MM.1S (cell line): Measurements from ENCODE around the gene BTBD9.

Source experiments
- DNase-seq: peaks from one replicate; pipeline ENCODE4 v3.0.0-alpha.2; 2015
- H2AFZ ChIP-seq: fragments of 300-600 bp; sonication (generic); 2 replicates; pipeline ENCODE4 v1.6.0; 2016; ENCODE audit warnings: antibody characterized with exemption, low read length
- H3F3A ChIP-seq: fragments of 300-600 bp; sonication (generic); 2 replicates; pipeline ENCODE4 v1.6.1; 2016; ENCODE audit warnings: mild to moderate bottlenecking, antibody characterized with exemption, low read length, moderate library complexity, mixed read lengths; ENCODE audit not compliant: insufficient read depth
- H3K27ac ChIP-seq: fragments of 300-600 bp; sonication (generic); 2 replicates; pipeline ENCODE4 v1.5.1; 2016; ENCODE audit warnings: mild to moderate bottlenecking, low read length
- H3K27me3 ChIP-seq: fragments of 300-600 bp; sonication (generic); replicated peaks from 2 replicates; pipeline ENCODE4 v1.6.0; 2016; ENCODE audit warnings: low read length; ENCODE audit not compliant: insufficient read depth
- H3K36me3 ChIP-seq: fragments of 300-600 bp; sonication (generic); replicated peaks from 2 replicates; pipeline ENCODE4 v1.6.1; 2016; ENCODE audit warnings: mild to moderate bottlenecking, low read length, mixed read lengths; ENCODE audit not compliant: insufficient read depth
- H3K4me1 ChIP-seq: fragments of 300-600 bp; sonication (generic); 2 replicates; pipeline ENCODE4 v1.6.1; 2016; ENCODE audit warnings: low read length, mixed read lengths
- H3K4me2 ChIP-seq: fragments of 300-600 bp; sonication (generic); 2 replicates; pipeline ENCODE4 v1.6.0; 2016; ENCODE audit warnings: low read depth, low read length
- H3K4me3 ChIP-seq: fragments of 300-600 bp; sonication (generic); 2 replicates; pipeline ENCODE4 v1.5.1; 2016; ENCODE audit warnings: low read length, mixed read lengths
- H3K79me2 ChIP-seq: fragments of 300-600 bp; sonication (generic); 2 replicates; pipeline ENCODE4 v1.6.1; 2016; ENCODE audit warnings: mixed run types, low read length, mixed read lengths
- H3K9ac ChIP-seq: fragments of 300-600 bp; sonication (generic); 2 replicates; pipeline ENCODE4 v1.6.1; 2016; ENCODE audit warnings: low read length, mixed read lengths
- H3K9me2 ChIP-seq: fragments of 300-600 bp; sonication (generic); replicated peaks from 2 replicates; pipeline ENCODE4 v1.6.1; 2016; ENCODE audit warnings: mild to moderate bottlenecking, low read length, mixed read lengths; ENCODE audit not compliant: insufficient read depth
- H3K9me3 ChIP-seq: fragments of 300-600 bp; sonication (generic); replicated peaks from 2 replicates; pipeline ENCODE4 v1.6.1; 2016; ENCODE audit warnings: mild to moderate bottlenecking, low read length, mixed read lengths; ENCODE audit not compliant: insufficient read depth
- H4K20me1 ChIP-seq: fragments of 300-600 bp; sonication (generic); 2 replicates; pipeline ENCODE4 v1.6.1; 2016; ENCODE audit warnings: mild to moderate bottlenecking, low read length, moderate library complexity, mixed read lengths; ENCODE audit not compliant: insufficient read depth
- CTCF ChIP-seq: fragments of 300-600 bp; sonication (generic); IDR thresholded peaks from 2 replicates; pipeline ENCODE4 v1.5.1; 2016; ENCODE audit warnings: antibody characterized with exemption, low read length, mixed read lengths
- EZH2 ChIP-seq: fragments of 300-600 bp; sonication (generic); optimal IDR thresholded peaks from 2 replicates; pipeline ENCODE3; 2017; ENCODE audit warnings: low read depth, mild to moderate bottlenecking, antibody characterized with exemption, low read length, mixed read lengths
- EZH2phosphoT487 ChIP-seq: fragments of 300-600 bp; sonication (generic); IDR thresholded peaks from 2 replicates; pipeline ENCODE4 v1.6.1; 2018; ENCODE audit warnings: antibody characterized with exemption, low read length

BTBD9 gene

GRCh38 chr6:38174806-38175495 is 464.8 kb downstream of the BTBD9 start:
- Histone ChIP-seq H4K20me1 (no peaks in the 10 kb centered on the region), H3K4me3 (no peak overlapping the region), H3K79me2 (no peaks in the 10 kb centered on the region), H3K27me3 (no peaks in the 10 kb centered on the region), H3K9me3 (no peaks in the 10 kb centered on the region), H3K36me3 (no peaks in the 10 kb centered on the region), H2AFZ (no peak overlapping the region), H3K9ac (no peak overlapping the region), H3K4me1 (no peaks in the 10 kb centered on the region), H3K4me2 (no peak overlapping the region), H3K9me2 (no peaks in the 10 kb centered on the region), H3F3A (no peaks in the 10 kb centered on the region), H3K27ac (no peak overlapping the region)
- TF ChIP-seq CTCF = no peak
- TF ChIP-seq EZH2phosphoT487 = no peak
- no peak for TF ChIP-seq EZH2
- no peak for DNase-seq

GRCh38 chr6:38174315-38174714 is 465.4 kb downstream of the BTBD9 start:
- no peak for DNase-seq
- Histone ChIP-seq H3K27me3 (no peaks in the 10 kb centered on the region), H3K79me2 (no peaks in the 10 kb centered on the region), H3K4me2 (no peak overlapping the region), H3F3A (no peaks in the 10 kb centered on the region), H3K36me3 (no peaks in the 10 kb centered on the region), H3K4me1 (no peaks in the 10 kb centered on the region), H3K4me3 (no peak overlapping the region), H2AFZ (no peak overlapping the region), H3K9me3 (no peaks in the 10 kb centered on the region), H3K27ac (no peak overlapping the region), H4K20me1 (no peaks in the 10 kb centered on the region), H3K9ac (no peak overlapping the region), H3K9me2 (no peaks in the 10 kb centered on the region)
- TF ChIP-seq EZH2phosphoT487 (no peak), CTCF (no peak), EZH2 (no peak)

- Histone ChIP-seq H3F3A (no peaks in the 10 kb centered on the region), H3K9me3 (no peaks in the 10 kb centered on the region), H2AFZ (no peak overlapping the region), H3K27ac (no peak overlapping the region), H3K36me3 (no peaks in the 10 kb centered on the region), H3K79me2 (no peaks in the 10 kb centered on the region), H3K4me1 (no peaks in the 10 kb centered on the region), H3K9me2 (no peaks in the 10 kb centered on the region), H4K20me1 (no peaks in the 10 kb centered on the region), H3K27me3 (no peaks in the 10 kb centered on the region), H3K9ac (no peak overlapping the region), H3K4me3 (no peak overlapping the region), H3K4me2 (no peak overlapping the region)
- DNase-seq = no peak
- TF ChIP-seq EZH2 = no peak
- no peak for TF ChIP-seq EZH2phosphoT487
- no peak for TF ChIP-seq CTCF
These were observed 465.8 kb downstream of the BTBD9 start for GRCh38 chr6:38173909-38174308.
